ENCODE results near the gene ZDHHC22.

The ZDHHC22 gene

DNA sequence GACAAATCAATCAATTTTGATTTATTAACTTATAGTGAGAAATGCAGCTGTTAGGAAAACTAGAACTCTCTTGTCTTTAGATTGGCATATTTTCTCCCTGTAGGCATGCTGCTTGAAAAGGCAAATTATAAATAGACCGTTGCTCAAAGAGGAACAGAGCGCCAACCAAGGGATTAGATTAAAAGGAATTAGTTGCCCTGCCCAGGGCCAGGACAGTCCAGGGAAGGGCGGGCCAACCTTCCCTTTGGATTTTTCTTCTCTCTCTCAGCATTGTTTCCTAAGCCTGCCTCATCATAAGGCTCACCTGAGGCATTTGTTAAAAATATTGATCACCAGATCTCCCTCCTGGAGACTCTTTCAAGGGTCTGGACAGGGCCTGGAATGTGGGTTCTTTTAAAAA is 34.9 kb downstream of the ZDHHC22 start:
- DNase-seq (ENCODE audit: low read depth in 1 of 2, low spot score in 1 of 2): no peak

DNA sequence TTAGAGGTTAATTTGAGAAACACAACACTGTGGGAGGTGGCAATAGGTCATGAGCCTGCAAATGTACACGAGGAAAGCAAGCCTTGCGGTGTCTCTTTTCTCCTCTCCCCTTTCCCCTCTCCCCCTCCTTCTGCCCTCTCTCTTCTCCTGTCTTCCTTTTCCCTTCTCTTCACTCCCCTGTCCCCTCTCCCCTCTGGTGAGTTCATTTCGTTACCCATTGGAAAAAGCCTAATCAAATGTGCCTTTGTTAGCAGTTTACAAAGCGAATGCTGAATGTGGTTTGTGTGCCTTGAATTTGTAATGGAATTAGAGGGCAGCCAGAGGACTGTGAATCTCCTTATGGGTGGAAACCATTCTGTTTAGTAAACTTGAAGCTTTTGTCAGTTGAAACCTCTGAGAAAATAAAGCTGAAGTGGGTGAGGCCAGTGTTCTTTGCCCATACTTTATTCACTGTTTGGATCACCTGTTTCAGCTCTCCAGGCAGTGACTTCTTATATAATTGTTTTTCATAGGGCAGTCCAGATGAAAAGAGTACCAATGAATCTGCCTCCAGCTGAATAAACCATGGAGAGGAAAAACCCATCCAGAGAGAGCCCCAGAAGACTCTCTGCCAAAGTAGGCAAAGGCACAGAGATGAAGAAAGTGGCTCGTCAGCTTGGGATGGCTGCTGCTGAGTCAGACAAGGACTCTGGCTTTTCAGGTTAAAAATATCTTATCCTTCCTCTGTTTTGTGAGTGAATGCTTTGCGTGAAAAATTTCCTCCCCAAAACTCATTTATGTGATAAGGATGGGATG is 36.2 kb downstream of the ZDHHC22 start:
- DNase-seq (ENCODE audit: low read depth in 1 of 2, low spot score in 1 of 2): no peak

DNA sequence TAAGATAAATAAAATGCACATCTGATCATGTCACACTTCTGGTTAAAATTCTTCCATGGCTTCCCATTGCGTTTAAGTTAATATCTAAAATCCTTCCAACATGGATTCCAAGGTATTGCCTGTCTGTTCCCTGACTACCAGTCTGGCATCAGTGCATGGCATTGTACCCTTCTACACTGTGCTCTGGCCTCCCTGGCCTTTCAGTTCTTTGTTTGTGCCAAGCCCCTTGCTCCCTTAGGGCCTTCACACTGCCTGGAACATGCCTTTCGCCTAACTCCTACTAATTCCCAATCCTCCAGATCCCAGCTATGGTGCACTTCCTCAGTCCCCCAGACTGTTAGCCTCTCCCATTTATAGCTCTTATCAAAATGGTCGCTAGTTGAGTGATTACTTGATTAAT is 37.2 kb downstream of the ZDHHC22 start:
- no peak for DNase-seq (ENCODE audit: low read depth in 1 of 2, low spot score in 1 of 2)

DNA sequence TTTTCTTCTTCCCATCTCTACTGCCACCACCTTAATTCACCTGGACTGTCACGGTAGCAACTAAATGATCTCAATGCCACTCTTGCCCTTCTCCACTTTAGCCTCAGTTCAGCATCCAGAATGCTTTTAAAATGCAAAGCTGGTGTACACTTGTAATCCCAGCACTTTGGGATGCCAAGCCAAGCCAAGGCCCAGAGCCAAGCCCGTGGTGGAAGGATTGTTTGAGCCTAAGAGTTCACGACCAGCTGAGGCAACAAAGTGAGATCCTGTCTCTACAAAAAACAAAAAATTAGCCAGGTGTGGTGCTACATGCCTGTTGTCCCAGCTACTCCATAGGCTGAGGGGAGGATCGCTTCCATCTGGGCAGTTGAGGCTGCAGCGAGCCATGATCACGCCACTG is 37.6 kb downstream of the ZDHHC22 start:
- no peak for DNase-seq (ENCODE audit: low read depth in 1 of 2, low spot score in 1 of 2)

DNA sequence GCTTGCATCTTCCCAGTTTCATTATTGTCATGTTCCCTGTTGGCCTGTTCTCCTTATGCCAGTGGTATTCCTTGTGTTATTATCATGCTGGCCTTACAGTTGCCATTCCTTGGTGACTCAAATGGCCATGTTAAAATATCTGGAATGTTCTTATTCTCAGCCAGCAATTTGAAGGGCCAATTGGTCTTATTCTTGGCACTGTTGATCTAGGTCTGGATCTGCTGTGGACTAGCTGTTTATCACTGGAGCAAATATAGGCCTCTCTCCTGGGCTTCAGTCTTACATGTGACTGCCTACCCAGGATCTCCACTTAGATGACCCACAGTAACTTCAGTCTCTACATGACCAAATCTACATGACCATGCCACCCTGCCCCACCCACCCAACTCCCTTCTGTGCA is 38.1 kb downstream of the ZDHHC22 start:
- no peak for DNase-seq (ENCODE audit: low read depth in 1 of 2, low spot score in 1 of 2)

DNA sequence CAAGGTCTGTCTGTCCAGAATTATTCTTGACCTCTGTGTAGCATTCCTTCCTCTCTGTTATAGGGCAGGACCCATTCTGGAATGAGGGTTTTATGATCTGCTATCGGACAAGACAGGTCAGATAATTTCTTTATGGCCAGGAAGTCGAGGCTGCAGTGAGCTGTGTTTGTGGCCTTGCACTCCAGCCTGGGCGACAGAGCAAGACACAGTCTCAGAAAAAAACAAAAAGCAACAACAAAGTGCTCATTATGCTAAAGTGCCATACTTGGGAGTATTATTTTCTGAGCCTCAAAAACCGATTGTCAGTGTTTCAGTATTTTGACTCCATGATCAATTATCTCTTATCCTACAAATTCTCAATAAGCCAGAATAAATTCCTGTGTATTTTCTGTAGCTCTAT is 39.4 kb downstream of the ZDHHC22 start:
- no peak for DNase-seq (ENCODE audit: low read depth in 1 of 2, low spot score in 1 of 2)

DNA sequence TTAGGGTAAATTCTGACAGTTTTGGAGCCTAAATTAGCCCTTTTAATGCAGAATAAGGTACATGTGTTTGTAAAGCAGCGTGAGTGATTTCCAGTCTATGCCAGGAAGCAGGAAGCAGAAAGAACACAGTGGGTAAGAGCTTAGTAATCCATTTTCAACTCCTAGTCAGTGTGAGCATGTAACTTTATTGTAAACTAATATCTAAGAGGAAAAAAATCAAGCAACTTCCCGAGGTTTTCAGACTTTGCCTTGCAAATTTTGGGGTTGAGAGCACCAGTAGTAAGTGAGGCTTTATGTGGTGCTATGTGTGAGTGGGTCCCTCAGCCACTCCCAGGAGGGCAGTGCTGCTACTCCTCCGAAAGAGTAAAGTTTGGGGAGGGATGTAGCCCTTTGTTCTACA is 40.6 kb downstream of the ZDHHC22 start:
- no peak for DNase-seq (ENCODE audit: low read depth in 1 of 2, low spot score in 1 of 2)

DNA sequence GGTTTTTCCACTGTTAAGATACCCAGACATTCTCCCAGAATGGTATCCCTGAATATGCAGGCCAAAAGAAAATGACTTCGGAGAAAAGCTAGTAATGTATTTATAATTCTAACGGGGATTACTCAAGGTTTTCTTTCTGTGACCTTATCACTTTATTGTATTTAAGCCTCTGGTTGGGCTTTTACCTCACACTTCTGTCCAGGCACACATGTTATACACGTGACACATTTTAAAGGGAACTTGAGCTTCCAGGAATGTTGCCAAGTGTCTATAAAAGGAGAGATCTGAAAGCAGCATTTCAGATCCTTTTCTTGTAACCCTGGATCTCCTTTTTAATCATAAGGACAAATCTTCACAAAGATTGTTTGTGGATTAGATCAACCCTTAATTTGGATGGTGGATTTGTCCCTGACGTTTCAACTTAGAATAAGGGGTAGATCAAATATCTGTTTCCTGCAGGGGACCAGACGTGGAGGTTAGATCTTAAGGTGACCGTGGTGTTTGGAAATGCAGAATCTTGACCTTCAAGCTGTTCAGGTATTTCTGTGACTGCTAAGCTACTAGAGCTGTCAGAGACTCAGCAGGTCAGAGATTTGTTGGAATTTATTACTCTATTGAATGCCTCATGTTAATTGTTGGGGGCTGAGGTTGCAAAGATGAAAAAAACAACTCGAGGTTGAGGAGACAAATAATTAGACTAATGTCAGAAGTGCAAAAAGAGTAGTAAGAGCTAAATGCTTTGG is 42.0 kb downstream of the ZDHHC22 start:
- DNase-seq (ENCODE audit: low read depth in 1 of 2, low spot score in 1 of 2): no peak

DNA sequence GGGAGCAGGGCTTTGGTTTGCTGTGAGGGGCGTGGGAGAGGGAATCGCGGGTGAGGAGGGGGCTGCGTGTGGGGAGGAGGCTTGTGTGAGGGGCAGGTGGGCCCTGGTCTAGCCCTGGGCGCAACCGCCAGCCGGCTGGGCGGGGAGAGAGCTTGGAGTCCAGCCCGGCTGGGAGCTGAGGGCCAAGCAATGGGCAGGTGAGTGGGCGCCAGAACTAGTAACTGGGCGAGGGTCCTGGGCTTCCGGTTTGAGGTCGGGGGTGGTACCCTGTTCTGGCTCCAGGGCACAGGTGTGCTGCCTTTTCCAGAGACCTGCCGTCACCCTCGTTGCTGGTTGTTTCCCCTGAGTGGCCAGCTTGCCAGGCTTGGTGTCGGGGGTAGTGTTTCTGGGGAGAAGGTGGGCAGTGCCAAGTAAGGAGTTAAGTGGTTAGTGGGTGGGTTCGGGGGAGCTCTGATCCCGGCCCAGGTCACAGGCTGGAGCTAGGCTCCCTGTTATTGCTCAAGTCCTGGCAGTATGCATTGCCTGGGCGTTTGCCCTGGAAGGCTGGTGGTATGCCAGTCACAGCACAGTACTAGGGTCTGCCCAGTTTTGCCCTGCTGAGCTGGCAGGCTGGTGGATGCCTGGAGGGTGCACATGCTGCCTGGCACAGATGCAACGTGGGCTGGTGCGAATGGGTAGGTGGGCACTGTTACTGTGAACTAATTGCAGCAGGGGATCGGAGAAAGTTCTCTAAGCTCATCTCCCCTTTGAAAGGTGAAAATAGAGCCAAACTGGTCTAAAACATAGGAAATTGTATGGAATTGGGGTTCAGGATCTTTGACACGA is 42.9 kb downstream of the ZDHHC22 start:
- no peak for DNase-seq (ENCODE audit: low read depth in 1 of 2, low spot score in 1 of 2)

DNA sequence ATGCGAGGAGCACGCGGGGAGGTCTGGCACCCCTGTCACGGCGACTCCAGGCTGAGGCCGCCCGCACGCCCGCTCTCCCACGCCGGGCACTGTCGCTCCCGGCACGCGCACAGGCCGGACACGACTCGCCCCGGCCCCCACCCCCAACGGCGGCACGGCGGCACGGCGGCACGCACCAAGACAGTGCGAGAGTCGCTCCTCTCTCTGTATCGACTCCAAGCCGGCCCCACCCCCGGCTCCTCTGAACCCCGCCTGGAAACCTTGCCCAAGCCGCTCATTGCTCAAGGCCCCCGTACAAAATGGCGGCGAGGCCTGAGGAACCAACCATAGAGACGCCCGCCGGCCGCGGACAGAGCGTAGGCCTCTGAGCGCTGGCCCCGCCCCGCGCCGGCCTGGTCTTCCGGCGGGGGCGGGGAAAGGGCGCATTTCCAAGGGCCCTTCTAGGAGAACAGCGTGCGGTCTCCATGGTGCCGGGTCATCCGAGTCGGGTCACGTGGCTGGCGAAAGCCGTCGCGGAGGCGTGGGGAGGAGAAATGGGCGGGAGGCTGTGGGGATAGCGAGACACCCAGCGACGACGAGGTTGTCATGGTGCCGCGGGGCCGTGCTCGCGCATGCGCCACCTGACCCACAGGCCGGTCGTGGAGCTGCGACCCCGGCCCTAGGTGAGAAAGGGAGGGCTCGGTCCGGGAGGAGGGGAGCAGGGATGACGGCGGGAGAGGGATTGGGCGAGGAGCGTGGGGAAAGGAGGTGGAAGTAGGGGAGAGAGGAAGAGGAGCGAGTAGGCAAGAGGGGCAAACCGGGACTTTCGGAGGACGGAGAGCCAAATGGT is 43.7 kb downstream of the ZDHHC22 start, which contains the start of gene CIPC:
Gene CIPC, plus strand, starts transcription at position 559 of the 829 bp plus-strand sequence. CDS start 7,451 bp downstream, outside the sequence.
- peak; percentile 98 to 99 for DNase-seq (ENCODE audit: low read depth in 1 of 2, low spot score in 1 of 2)

DNA sequence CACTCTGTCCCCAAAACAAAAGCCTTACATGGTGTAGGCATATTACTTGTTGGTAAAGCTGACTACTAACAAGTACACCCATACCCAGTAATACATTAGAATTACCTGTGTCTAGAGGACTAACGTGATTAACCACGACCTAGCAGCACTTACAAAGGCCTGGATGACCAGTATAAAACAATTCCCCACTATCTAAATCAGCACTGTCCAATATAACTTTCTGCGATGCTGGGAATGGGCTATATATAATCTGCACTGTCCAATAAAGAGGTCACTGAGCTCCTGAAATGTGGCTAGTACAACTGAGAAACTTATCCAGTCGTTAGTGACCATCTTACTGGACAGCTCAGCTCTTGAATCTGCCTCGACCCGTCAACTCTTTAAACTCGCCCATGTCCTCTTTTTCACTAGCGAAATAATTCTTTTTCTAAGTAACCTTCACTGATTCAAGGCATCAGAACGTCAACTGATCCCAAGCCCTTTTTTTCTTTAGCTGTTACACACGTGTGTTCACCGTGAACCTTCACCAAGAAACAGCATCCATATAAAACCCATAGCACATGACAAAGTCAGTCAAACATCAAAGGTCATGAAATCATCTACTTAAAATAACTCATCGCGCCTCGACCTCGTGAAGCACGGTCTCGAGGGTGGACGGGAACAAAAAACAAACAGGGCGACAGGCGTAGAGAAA is 44.4 kb downstream of the ZDHHC22 start:
- no peak for DNase-seq (ENCODE audit: low read depth in 1 of 2, low spot score in 1 of 2)

DNA sequence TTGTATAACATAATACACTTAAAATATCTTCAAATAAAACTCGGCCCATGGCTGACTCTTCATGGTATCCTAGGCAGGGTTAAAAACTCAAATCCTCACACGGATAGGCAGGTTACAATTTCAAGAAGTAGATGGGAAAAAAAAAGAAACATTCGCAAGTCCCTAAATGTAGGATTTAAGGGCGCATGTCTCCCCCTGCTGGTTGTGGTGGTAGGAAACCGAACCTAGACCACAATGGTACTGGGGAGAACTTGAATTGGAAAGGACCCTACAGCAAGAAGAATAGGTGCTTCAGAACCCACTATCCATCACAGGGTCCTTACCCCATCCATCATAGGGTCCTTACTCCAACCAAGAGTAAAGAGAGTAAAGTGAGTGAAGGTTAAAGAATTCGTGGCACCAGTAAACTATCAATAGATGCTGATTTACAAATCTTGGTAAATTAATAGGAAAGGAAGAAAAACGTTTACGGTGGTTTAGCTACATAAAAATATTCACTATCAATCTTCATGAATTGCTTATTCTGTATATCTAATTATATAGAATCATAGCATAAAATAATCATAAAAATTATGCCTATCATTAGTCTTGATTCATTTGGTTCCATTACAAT is 46.8 kb downstream of the ZDHHC22 start:
- DNase-seq (ENCODE audit: low read depth in 1 of 2, low spot score in 1 of 2): peak; percentile 54 to 56

DNA sequence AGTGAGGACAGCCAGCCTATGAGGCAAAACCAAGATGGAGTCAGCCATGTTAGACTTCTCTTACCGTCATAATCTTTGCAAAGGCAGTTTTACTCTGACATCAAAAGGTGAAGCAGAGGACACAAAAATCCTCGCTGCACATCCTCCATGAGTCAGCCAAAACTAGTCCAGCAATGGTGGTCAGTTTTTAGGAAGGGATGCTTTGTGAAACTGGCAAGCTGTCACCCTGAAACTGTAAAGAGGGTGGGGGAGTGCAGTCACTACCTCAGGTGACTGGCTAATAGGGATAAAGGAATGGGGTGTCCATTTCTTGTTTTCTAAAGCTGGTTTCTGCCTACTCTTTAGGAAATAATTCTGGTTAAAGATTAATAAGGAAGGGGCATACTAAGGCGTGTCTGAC is 48.9 kb downstream of the ZDHHC22 start:
- no peak for DNase-seq (ENCODE audit: low read depth in 1 of 2, low spot score in 1 of 2)

DNA sequence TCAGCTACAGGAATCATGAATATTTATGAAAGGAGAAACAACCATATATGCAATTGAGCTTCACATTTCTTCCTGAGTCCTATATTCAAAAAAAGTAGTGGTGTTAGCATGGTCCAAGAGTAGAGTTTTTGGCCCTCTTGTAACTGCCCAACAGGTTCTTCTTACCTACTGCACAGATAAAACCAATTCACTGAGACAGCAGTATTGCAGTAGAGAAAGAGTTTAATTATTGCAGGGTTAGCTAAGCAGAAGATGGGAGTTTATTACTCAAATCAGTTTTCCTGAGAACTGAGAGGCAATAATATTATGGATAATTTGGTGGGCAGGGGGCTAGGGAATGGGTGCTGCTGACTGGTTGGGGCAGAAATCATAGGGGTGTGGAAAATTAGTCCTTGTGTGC is 50.1 kb downstream of the ZDHHC22 start:
- DNase-seq (ENCODE audit: low read depth in 1 of 2, low spot score in 1 of 2): no peak

DNA sequence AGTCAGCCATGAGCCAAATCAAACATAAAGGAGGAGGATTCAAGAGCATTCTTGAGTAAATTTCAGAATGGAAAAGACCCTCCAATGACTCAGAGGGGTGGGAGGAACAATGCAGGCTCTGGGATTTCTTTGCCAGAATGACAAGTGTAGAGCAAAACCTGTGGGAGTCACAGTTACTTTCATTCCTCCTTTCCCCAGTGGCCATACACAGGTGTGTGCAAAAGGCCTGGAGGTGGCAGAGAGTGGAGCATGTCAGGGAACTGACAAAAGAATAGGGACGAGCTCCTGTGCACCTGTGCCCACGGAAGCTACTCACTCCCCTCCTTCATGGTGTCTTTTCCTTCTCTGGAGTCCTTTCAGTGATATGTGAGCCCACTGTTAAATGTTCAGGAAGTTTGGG is 52.9 kb downstream of the ZDHHC22 start:
- no peak for DNase-seq (ENCODE audit: low read depth in 1 of 2, low spot score in 1 of 2)

DNA sequence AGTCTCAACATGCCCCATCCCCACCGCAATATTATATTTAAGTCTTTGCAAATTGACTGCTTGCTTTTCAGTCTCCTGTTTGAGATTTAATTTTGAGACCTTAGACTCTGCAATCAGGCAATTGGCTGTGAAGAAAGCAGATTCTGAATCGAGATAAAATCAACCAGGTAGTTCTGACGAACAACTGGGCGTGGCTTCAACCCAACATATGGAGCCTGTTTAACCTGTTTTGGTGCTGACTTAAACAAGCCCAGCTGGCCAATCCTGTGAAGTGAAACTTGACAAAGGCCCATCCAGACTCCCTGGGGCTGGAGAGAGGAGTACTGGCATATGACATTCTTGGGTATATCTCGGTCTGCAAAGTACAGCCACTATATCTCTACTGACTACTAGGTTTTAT is 53.4 kb downstream of the ZDHHC22 start:
- no peak for DNase-seq (ENCODE audit: low read depth in 1 of 2, low spot score in 1 of 2)

DNA sequence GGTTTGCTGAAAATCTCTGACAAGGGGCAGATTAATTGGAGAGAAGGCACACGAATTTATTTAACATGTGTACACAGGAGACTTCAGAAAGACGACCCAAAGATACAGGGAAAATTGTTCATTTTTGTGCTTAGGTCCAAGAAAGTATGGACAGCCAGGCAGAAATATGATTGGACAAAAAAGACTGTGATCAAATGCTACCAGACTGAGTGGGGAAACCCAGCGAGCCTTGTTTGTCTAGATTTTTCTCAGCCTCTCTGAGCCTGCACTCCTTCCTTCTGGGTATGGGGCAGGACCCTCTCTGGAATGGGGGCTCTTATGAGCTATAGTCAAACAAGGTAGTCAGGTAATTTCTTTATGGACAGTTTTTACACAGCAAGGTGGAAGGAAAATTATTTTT is 54.0 kb downstream of the ZDHHC22 start:
- DNase-seq (ENCODE audit: low read depth in 1 of 2, low spot score in 1 of 2): no peak

DNA sequence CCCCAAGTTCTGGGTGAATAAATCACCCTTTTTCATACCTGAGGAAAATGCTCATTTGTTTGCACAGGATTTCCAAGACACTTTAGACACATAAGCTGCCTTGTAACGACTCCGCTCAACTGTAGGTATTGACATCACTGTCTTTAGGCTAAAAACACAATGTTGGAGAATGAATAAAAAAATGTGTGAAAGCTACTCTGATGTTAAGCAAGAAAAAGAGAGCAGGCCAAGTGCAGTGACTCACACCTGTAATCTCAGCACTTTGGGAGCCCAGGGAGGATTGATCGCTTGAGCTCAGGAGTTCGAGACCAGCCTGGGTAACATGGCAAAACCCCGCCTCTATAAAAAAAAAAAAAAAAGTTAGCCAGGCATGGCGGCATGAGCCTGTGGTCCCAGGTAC is 54.6 kb downstream of the ZDHHC22 start:
- no peak for DNase-seq (ENCODE audit: low read depth in 1 of 2, low spot score in 1 of 2)

DNA sequence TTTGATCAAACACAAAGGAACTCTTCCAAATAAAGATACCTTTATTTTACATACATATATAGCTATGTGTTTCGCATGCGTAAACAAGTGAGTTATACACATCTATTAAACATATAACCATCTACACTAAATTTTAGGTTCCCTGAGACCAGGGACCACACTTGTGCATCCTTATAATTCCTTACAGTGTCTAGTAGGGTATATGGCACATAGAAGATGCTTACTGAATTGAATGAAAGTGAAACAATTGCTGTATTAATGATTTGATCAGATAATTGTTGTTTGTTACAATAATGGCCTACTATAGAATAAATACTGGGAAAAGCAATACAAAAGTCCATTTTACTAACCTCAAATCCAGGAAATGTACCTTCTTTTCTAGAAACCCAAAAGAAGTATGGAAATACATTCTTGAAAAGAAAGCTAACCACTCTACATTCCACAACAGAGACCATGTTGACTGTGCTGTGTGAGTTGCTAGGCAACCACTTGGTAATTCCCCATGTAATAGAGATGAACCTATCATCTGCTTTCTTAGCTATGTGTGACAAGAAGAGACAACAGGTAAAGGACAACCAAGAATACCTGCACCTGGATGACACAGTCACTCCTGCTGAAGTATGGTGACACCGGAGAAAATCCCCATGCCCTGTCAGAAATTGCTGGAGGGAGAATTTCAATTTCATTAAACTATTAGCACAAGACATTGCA is 55.4 kb downstream of the ZDHHC22 start:
- no peak for DNase-seq (ENCODE audit: low read depth in 1 of 2, low spot score in 1 of 2)
